ENCODE results near the gene CMAS.

CMAS gene

DNA sequence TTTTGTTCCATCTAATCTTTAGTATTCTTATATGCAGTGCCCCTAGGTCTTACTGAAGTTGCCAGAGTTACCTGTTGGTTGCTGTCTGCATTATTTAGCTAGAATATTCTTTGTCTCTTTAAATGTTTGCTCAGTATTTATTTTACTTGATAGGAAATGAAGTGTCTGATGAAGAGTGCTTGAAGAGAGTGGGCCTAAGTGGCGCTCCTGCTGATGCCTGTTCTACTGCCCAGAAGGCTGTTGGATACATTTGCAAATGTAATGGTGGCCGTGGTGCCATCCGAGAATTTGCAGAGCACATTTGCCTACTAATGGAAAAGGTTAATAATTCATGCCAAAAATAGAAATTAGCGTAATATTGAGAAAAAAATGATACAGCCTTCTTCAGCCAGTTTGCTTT is 18.9 kb downstream of the CMAS start:
- TF ChIP-seq RARB (CRISPR knock-in tag; IDR thresholded peaks at IDR 0.05) (no peak), ESRRG (CRISPR knock-in tag; IDR thresholded peaks at IDR 0.05) (no peak)
- TF ChIP-seq, protein P1, sequence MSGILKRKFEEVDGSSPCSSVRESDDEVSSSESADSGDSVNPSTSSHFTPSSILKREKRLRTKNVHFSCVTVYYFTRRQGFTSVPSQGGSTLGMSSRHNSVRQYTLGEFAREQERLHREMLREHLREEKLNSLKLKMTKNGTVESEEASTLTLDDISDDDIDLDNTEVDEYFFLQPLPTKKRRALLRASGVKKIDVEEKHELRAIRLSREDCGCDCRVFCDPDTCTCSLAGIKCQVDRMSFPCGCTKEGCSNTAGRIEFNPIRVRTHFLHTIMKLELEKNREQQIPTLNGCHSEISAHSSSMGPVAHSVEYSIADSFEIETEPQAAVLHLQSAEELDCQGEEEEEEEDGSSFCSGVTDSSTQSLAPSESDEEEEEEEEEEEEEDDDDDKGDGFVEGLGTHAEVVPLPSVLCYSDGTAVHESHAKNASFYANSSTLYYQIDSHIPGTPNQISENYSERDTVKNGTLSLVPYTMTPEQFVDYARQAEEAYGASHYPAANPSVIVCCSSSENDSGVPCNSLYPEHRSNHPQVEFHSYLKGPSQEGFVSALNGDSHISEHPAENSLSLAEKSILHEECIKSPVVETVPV (CRISPR knock-in tag; IDR thresholded peaks at IDR 0.05) = no peak
- ATAC-seq = no peak

DNA sequence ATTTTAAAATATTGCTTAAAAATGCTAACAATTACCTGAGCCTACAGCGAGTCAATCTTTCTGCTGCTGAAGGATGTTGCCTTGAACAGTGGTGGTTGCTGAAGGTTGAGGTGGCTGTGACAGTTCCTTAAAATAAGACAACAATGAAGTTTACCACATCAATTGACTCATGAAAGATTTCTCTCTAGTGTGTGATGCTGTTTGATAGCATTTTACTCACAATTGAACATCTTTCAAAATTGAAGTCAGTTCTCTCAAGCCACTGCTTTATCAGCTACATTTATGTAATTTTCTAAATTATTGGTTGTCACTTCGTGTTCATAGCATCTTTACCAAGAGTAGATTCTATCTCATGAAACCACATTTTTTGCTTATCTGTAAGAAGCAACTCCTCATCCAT is 20.3 kb downstream of the CMAS start:
- TF ChIP-seq CSDC2 (CRISPR knock-in tag; IDR thresholded peaks at IDR 0.05) (no peak), PPARA (CRISPR knock-in tag; IDR thresholded peaks at IDR 0.05; ENCODE audit: borderline replicate concordance) (no peak), ESRRG (CRISPR knock-in tag; IDR thresholded peaks at IDR 0.05) (no peak), ISL1 (CRISPR knock-in tag; IDR thresholded peaks at IDR 0.05) (no peak), ZFP3 (CRISPR knock-in tag; IDR thresholded peaks at IDR 0.05) (no peak), ZC3H10 (CRISPR knock-in tag; IDR thresholded peaks at IDR 0.05) (no peak), ZNF565 (CRISPR knock-in tag; conservative IDR thresholded peaks at IDR 0.05; ENCODE audit: low read depth) (no peak)
- TF ChIP-seq, protein P2, sequence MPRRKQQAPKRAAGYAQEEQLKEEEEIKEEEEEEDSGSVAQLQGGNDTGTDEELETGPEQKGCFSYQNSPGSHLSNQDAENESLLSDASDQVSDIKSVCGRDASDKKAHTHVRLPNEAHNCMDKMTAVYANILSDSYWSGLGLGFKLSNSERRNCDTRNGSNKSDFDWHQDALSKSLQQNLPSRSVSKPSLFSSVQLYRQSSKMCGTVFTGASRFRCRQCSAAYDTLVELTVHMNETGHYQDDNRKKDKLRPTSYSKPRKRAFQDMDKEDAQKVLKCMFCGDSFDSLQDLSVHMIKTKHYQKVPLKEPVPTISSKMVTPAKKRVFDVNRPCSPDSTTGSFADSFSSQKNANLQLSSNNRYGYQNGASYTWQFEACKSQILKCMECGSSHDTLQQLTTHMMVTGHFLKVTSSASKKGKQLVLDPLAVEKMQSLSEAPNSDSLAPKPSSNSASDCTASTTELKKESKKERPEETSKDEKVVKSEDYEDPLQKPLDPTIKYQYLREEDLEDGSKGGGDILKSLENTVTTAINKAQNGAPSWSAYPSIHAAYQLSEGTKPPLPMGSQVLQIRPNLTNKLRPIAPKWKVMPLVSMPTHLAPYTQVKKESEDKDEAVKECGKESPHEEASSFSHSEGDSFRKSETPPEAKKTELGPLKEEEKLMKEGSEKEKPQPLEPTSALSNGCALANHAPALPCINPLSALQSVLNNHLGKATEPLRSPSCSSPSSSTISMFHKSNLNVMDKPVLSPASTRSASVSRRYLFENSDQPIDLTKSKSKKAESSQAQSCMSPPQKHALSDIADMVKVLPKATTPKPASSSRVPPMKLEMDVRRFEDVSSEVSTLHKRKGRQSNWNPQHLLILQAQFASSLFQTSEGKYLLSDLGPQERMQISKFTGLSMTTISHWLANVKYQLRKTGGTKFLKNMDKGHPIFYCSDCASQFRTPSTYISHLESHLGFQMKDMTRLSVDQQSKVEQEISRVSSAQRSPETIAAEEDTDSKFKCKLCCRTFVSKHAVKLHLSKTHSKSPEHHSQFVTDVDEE (CRISPR knock-in tag; IDR thresholded peaks at IDR 0.05) = no peak
- TF ChIP-seq, protein P3, sequence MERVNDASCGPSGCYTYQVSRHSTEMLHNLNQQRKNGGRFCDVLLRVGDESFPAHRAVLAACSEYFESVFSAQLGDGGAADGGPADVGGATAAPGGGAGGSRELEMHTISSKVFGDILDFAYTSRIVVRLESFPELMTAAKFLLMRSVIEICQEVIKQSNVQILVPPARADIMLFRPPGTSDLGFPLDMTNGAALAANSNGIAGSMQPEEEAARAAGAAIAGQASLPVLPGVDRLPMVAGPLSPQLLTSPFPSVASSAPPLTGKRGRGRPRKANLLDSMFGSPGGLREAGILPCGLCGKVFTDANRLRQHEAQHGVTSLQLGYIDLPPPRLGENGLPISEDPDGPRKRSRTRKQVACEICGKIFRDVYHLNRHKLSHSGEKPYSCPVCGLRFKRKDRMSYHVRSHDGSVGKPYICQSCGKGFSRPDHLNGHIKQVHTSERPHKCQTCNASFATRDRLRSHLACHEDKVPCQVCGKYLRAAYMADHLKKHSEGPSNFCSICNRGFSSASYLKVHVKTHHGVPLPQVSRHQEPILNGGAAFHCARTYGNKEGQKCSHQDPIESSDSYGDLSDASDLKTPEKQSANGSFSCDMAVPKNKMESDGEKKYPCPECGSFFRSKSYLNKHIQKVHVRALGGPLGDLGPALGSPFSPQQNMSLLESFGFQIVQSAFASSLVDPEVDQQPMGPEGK (CRISPR knock-in tag; IDR thresholded peaks at IDR 0.05; ENCODE audit: borderline replicate concordance) = no peak
- ATAC-seq = no peak

DNA sequence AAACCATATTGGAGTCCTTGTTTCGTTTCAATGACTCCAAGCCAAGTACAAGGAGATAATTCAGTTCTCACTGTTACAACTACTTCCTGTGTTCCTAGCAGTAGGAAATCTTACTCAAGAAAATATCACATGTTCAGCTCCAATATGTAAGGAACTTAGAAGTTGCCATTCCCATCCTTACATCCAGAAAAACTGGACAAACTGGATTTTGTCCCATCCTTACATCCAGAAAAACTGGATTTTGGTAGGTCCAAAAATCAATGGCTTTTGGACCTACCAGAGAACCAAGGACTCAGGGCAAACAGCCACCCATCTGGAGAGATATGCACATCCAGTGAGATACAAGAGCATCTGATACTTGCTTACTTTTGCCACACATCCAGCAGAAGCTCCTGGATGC is 23.8 kb downstream of the CMAS start:
- ATAC-seq = no peak
- TF ChIP-seq, protein P2 (CRISPR knock-in tag; IDR thresholded peaks at IDR 0.05) = no peak
- TF ChIP-seq, protein P4, sequence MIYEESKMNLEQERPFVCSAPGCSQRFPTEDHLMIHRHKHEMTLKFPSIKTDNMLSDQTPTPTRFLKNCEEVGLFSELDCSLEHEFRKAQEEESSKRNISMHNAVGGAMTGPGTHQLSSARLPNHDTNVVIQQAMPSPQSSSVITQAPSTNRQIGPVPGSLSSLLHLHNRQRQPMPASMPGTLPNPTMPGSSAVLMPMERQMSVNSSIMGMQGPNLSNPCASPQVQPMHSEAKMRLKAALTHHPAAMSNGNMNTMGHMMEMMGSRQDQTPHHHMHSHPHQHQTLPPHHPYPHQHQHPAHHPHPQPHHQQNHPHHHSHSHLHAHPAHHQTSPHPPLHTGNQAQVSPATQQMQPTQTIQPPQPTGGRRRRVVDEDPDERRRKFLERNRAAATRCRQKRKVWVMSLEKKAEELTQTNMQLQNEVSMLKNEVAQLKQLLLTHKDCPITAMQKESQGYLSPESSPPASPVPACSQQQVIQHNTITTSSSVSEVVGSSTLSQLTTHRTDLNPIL (CRISPR knock-in tag; IDR thresholded peaks at IDR 0.05; ENCODE audit: low read depth) = no peak
- TF ChIP-seq SNAI2 (CRISPR knock-in tag; IDR thresholded peaks at IDR 0.05) (no peak), CSDC2 (CRISPR knock-in tag; IDR thresholded peaks at IDR 0.05) (no peak), ARNTL (CRISPR knock-in tag; IDR thresholded peaks at IDR 0.05; ENCODE audit: borderline replicate concordance, low read depth) (no peak), GLIS3 (CRISPR knock-in tag; IDR thresholded peaks at IDR 0.05) (no peak), ESRRG (CRISPR knock-in tag; IDR thresholded peaks at IDR 0.05) (no peak), ZNF8 (CRISPR knock-in tag; IDR thresholded peaks at IDR 0.05) (no peak), ZNF565 (CRISPR knock-in tag; conservative IDR thresholded peaks at IDR 0.05; ENCODE audit: low read depth) (no peak), TCF4 (CRISPR knock-in tag; IDR thresholded peaks at IDR 0.05; ENCODE audit: borderline replicate concordance) (no peak), ZFP3 (CRISPR knock-in tag; IDR thresholded peaks at IDR 0.05) (no peak), ZC3H10 (CRISPR knock-in tag; IDR thresholded peaks at IDR 0.05) (no peak), BACH2 (CRISPR knock-in tag; IDR thresholded peaks at IDR 0.05; ENCODE audit: borderline replicate concordance) (no peak), PPARA (CRISPR knock-in tag; IDR thresholded peaks at IDR 0.05; ENCODE audit: borderline replicate concordance) (no peak), RARB (CRISPR knock-in tag; IDR thresholded peaks at IDR 0.05) (no peak), ZFP30 (CRISPR knock-in tag; IDR thresholded peaks at IDR 0.05) (no peak)
- TF ChIP-seq, protein P1 (CRISPR knock-in tag; IDR thresholded peaks at IDR 0.05) = no peak
- TF ChIP-seq, protein P5, sequence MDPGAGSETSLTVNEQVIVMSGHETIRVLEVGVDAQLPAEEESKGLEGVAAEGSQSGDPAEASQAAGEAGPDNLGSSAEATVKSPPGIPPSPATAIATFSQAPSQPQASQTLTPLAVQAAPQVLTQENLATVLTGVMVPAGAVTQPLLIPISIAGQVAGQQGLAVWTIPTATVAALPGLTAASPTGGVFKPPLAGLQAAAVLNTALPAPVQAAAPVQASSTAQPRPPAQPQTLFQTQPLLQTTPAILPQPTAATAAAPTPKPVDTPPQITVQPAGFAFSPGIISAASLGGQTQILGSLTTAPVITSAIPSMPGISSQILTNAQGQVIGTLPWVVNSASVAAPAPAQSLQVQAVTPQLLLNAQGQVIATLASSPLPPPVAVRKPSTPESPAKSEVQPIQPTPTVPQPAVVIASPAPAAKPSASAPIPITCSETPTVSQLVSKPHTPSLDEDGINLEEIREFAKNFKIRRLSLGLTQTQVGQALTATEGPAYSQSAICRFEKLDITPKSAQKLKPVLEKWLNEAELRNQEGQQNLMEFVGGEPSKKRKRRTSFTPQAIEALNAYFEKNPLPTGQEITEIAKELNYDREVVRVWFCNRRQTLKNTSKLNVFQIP (CRISPR knock-in tag; IDR thresholded peaks at IDR 0.05; ENCODE audit: borderline replicate concordance, low read depth) = no peak

Measured in SK-N-SH treated with all-trans-retinoic acid at 6 μM for 48 hours (cell line).